Activated T-helper 9 cell treated with anti-CD3 and anti-CD28 coated beads, Interleukin-2, amount 50 U/mL, for 16 hours (primary cell): ENCODE measurements around the gene CSNK1D.

Experiments
- DNase-seq: peaks from one replicate; pipeline ENCODE4 v3.0.0-alpha.2; 2020; ENCODE audit warnings: low read depth

The CSNK1D gene

DNA sequence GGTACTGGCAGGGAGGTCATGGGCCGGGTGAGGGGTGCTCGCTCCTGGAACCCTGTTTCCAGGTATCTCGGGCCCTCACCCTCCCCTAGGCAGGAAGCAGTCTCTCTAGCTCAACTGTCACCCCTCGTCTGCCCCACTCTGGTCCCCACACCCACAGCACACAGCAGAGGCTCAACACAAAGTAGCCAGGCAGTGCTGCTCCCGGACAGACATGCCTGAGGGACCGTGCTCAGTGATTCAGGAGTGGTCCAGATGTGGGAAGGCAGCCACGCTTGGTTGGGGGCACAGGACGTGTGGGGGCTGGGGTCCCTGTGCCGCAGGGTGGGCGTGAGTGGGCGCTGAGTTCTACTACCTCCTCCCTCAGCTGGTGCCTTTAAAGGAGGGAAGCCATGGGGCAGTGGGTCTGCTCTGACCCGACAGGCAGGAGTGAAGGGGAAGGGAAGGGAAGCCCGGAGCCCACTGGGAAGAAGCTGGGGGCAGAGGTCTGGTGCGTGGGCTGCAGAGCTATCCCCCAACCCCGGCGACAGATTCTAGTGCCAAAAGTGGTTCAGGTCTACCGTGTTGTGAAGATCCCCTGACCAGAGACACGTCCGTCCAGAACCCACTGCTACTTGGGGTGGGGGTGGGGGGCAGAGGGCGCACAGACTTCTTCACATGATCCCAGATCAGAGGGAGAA lies 32.9 kb downstream of the CSNK1D start:
- no peak for DNase-seq

DNA sequence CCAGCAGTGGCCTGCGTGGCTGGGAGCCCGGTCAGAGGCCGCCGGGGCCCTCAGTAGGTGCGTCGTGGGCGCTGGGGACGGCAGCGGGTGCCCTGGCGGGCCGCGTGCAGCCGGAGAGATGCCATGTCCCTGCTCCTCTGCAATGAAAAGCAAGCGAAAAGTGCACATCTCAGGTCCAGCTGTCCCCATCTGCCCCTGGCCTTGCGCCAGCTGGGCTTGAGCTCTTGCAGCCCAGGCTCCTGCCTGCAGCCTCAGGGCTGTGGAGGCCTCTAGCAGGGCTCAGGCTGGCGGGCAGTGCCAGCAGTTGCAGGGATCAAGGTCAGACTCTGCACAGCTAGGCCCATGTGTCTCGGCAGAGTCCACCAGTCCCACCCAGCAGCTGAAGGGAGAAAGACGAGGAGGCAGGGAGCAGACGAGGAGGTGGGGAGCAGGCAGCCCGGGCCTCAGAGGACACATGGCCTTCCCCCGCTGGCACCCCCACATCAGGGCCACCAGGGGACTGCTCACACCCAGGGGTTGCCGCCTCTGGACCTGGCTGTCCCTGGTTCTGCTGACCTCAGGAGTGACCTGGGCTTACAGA lies 33.5 kb downstream of the CSNK1D start:
- DNase-seq: no peak

DNA sequence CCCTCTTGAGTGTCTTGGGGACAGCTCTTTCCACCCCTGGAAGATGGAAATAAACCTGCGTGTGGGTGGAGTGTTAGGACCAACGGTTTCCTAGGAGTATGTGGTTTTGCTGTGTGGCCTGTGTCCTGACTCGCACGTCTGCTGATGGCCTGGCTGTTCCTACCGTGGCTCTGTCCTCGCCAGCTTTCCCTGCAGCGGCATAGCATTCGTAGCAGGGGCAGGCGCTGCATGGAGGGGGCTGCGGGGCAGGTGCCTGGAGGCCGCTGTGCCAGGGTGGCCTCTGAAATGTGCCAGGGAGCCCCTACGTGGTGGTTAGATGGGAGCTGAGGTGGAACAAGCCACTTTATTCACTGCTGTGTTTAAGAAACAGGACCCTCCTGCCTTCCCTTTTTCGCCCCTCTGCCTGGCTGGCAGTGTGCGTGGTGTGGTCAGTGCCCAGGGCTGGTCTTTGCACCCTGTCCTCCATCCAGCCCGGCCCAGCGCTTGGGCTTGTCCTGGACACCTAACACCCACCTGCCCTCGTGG lies 34.0 kb downstream of the CSNK1D start:
- DNase-seq: no peak

DNA sequence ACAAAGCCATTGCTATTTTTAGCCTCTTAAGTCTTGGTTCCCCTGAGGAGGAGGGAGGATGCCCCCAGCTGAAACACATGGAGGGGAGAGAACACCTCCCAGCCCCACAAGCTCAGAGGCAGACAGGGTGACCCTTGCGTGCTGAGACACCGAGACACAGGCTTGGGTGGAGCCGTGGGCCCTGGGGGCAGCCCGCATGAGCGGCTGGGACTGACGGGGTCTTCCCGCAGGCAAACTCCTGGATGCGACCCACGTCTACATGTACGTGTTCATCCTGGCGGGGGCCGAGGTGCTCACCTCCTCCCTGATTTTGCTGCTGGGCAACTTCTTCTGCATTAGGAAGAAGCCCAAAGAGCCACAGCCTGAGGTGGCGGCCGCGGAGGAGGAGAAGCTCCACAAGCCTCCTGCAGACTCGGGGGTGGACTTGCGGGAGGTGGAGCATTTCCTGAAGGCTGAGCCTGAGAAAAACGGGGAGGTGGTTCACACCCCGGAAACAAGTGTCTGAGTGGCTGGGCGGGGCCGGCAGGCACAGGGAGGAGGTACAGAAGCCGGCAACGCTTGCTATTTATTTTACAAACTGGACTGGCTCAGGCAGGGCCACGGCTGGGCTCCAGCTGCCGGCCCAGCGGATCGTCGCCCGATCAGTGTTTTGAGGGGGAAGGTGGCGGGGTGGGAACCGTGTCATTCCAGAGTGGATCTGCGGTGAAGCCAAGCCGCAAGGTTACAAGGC lies 34.9 kb downstream of the CSNK1D start:
- peak; percentile 54 for DNase-seq

DNA sequence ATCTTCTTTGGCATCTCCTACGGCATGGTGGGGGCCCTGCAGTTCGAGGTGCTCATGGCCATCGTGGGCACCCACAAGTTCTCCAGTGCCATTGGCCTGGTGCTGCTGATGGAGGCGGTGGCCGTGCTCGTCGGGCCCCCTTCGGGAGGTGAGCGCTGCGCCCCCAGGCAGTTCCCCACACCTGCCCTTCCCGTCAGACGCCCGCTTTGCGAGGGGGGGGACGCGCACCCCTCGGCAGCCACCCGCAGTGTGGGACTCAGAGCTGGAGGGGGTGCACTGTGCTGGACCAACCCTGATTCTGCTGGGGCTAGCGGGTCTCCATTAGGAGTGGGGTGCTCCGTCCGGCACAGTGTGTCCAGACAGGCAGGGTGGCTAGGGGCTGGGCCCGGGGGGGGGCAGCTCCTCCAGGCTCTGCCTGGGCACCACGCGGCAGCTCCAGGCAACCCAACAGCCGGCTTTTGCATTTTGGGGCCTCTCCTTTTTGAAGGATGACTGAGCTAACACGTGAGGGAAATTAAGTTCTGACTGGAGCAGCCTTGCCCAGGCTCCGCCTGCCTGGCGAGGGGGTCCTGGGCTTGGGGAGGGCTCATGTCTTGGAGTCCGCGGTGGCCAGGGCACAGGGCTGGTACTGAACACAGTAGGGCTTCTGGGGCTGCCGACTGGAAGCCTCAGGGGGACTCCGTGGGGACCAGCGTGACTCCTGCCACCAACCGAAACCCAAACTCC lies 35.6 kb downstream of the CSNK1D start:
- DNase-seq: no peak

DNA sequence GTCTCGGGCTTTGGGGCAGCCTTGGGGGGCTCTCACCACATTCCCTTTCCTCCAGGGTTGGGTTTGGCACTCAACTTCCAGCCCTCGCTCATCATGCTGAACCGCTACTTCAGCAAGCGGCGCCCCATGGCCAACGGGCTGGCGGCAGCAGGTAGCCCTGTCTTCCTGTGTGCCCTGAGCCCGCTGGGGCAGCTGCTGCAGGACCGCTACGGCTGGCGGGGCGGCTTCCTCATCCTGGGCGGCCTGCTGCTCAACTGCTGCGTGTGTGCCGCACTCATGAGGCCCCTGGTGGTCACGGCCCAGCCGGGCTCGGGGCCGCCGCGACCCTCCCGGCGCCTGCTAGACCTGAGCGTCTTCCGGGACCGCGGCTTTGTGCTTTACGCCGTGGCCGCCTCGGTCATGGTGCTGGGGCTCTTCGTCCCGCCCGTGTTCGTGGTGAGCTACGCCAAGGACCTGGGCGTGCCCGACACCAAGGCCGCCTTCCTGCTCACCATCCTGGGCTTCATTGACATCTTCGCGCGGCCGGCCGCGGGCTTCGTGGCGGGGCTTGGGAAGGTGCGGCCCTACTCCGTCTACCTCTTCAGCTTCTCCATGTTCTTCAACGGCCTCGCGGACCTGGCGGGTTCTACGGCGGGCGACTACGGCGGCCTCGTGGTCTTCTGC lies 36.3 kb downstream of the CSNK1D start:
- no peak for DNase-seq

DNA sequence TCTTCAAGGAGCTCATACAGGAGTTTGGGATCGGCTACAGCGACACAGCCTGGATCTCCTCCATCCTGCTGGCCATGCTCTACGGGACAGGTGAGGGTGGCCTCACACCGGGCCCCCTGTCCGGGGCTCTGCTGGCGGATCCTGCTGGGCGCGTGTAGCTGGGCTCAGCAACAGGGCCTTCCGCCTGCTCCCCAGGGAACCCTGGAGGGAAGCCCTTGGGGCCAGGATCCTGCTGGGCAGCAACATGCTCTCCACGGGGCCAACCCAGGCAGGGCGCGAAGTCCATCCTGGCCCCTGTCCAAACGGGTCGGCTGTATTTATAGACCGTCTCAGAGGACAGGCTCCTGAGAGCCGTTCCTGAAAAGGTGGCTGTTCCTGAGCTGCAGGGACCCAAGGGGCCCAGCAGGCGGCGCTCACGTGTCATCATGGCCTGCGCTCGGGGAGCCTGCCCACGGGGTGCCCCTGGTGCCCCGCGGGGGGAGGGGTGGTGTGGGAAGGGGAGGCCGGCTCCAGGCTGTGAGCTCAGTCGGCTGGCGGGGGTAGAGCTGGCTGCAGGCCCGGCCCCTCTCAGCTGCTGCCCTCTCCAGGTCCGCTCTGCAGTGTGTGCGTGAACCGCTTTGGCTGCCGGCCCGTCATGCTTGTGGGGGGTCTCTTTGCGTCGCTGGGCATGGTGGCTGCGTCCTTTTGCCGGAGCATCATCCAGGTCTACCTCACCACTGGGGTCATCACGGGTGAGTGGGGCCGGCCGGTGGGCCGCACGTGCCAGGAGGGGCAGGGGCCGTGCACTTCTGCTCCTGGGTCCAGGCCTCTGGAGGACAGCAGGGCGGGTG lies 37.1 kb downstream of the CSNK1D start:
- peak; percentile 65 for DNase-seq

DNA sequence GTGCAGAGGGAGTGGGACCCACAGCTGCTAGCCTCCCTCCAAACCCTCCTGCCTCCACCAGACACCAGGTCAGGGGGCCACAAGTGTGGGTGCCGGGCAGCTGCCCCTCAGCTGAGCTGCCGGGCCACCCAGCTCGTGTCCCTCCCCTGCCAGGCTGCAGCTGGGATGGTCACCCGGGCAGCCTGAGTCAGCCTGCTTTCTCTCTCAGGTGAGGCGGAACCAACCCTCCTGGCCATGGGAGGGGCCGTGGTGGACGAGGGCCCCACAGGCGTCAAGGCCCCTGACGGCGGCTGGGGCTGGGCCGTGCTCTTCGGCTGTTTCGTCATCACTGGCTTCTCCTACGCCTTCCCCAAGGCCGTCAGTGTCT lies 37.7 kb downstream of the CSNK1D start:
- no peak for DNase-seq

DNA sequence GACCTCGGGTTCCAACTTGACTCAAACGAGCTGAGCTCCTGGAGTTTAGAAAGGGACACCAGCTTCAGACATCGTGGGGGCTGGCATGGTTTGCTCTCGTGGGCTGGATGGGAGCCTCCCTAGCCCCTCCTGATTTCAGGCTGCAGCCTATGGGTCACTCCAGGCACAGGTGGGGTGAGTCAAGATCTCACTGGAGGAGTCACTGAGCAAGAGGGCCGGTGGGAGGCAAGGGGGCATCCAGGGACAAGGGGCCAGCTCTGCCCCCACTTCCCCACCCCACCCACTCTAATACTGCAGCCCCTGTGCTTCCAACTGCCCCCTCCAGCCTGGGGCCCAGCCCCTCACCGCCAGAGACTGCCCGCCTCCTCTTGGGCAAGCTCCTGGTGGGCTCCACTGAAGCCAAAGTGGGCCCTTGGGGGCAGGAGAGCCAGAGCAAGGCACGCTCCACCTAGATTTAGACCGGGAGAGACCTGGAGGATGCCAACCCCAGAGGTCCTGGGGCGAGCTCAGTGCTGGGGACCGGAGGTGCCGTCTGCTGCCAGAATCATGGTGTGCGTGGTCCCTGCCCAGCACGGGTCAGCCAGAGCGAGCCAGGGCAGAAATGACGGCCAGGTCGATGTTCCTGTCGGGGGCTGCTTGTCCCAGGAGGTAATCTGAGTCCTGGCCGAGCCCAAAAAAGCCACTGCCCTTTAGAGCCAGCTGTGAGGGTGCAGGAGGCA lies 38.3 kb downstream of the CSNK1D start:
- DNase-seq: no peak

DNA sequence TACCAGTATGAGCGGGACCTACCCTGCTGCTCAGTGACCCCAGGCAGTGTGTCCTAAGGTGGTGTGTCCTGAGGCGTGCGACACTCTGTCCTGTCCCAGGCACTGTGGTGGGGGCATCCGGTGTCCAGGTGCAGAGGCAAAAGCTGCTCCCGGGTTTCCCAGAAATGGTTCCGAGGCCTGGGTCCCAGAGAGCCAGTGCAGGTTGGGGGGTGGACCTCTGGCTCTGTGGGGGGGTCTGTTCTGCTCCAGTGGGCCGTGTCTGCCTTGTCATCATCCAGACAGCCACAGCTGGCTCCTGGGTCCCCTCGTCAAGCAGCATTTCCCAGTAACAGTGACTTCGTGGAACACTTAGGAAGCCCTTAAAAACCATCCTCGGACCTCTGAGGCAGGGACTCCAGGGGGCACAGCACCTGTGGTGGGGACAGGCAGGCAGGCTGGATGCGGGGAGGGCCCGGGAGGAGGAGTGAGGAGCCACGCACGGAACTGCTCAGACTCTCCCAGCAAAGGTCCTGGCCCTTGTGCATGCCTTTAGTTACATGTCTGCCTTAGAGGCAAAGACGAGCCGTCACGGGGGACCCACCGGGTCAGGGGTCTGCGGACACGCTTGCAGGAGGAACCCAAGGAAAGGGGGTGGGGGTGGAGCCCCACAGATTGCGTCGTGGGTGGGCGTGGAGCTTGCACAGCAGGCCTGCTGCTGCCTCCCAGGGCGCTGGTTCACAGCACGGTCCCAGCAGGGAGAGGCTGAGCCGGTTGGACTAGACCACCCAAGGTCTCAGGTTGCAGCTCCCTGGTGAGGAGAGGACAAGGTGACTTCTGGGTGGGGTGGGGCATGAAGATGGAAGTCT lies 39.1 kb downstream of the CSNK1D start:
- DNase-seq: no peak

DNA sequence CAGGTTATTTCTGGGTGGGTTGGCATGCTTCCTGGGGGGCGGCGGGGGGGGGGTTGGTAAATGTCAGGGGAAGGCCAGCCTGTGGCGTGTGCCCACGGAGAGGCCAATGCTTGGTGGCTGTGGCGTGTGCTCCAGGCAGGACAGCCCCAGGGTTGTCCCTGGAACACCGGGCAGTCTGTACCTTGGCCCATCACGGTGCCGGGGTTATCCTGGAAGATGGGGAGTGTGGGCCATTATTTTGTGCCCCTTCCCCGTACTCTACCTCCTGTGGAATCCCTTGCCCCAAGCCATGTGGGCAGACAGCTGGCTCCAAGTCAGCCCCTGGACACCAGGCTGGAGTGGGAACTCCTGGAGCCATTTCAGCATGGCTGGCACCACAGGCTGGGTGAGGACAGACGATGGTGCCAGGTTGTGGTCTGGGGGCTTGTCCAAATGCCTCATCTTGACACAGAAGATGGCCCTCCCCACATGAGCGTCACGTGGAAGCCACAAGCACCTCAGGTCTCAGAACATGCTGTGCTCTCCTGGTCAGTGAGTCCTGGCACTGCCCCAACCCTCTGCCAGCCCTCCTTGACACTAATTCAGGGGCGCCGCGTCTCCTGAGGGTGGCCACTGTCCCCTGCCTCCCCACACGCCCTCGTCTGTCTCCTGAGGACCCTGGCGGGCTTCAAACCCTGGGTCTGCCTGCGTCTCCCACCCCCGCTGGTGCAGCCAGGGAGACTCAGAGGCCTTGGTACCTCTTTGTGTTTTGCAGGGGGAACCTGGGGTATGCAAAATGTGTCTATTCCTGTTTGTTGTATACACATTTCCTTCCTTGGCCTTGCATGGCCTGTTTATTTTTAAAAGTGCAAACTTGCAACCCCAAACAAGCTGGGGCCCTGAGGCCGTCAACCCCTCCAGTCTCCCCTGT lies 40.4 kb downstream of the CSNK1D start:
- no peak for DNase-seq

DNA sequence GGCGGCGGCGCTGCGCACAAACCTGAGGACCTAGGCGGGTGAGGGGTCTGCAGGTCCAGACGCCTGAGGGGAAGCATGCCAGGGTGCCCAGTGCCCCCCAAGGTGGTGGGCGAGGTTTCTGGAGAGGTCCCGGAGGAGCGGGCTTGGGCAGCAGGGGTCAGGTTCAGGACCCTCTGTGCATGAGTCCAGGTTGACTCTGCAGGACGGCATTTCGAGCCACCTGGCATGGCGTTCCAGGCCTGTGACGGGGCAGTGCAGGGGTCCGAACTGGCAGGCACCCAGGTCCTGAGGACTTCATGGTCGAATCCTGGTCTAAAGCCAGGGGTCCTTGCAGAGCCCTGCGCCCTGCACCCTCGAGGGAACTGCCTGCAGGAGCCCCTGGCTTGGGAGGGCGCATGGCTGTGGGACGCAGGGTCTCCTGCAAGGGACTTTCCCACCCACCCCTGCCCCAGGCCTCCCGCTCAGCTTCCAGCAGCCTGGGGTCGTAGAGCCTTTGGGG lies 41.1 kb downstream of the CSNK1D start:
- DNase-seq: no peak

DNA sequence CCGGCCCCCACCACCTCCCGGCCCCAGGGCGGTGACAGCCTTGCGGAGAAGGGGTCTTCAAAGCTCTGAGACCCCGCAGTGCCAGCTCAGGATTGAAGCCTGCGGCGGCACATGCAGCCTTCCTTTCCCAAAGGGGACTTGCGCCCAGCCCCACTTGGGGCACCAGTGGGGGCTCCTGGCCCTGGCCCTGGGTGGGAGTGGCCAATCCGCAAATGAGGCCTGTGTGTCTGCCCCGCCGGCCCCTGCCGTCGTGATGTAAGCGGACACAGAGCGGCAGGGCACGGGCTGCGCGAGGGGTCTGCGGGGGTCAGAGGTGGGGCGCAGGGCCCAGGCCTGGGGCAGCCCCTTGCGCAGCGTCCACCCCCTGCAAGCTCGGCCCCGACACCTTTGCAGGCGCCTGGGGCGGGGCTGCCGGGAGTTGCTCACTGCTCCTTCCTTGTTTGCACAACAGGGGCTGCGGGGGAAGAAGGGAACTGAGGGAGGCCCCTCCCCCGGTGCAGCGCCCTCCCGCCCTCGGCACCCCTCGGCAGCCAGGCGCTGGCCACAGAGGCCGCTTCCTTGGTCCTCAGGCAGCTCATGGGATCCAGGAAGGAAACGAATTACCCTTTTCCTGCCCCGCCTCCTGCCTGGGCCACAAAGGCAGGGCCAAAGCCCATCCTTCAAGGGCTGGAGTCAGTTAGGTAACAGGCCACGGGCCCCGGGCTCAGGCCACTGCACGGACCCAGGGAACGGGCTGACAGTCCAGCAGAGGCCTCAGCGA lies 41.8 kb downstream of the CSNK1D start:
- no peak for DNase-seq

DNA sequence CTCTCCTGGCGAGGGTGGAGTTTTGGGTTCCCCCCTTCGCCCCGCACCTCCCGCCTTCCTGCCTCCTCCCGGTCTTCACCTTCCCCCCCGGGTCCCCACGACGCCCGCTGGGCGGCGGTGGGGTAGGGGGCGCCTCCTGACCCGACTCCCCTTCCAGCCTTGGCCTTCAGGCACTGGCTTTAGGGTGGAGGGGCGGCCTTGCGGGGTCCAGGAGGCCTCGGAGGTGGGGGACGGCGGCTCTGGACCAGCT lies 42.3 kb downstream of the CSNK1D start:
- DNase-seq: no peak

DNA sequence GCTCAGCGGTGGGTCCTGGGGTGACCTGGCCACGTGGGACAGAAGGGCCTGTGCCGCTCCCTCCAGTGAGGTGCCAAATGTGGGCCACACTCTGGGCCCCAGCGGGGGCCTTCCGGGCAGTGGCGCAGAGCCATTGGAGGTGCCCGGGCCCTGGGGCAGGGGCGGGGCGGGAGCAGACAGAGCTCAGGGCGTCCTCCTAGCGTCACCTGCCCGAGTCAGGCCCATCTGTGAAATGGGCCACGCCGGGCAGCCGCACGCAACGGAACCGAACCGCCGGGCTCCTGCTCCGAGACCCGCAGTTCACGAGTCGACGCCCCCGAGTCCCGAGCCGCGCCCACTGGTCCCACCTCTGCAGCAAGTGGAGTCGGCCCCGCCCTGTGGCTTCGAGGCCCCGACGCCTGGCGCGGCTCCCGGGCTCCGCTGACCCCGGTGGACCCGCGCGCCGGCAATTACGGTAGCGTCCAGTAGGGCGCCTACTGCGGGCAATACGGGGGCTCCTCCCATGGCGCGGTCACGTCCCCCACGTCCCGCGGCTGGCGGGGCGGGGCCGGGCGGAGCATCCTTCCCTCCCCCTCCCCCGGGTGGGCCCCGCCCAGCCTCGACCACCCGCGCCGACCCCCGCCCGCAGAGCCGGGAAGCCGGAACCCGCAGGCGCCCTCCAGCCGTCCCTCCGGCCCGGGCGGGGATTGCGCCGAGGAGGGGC lies 42.7 kb downstream of the CSNK1D start:
- DNase-seq: peak; percentile 44

DNA sequence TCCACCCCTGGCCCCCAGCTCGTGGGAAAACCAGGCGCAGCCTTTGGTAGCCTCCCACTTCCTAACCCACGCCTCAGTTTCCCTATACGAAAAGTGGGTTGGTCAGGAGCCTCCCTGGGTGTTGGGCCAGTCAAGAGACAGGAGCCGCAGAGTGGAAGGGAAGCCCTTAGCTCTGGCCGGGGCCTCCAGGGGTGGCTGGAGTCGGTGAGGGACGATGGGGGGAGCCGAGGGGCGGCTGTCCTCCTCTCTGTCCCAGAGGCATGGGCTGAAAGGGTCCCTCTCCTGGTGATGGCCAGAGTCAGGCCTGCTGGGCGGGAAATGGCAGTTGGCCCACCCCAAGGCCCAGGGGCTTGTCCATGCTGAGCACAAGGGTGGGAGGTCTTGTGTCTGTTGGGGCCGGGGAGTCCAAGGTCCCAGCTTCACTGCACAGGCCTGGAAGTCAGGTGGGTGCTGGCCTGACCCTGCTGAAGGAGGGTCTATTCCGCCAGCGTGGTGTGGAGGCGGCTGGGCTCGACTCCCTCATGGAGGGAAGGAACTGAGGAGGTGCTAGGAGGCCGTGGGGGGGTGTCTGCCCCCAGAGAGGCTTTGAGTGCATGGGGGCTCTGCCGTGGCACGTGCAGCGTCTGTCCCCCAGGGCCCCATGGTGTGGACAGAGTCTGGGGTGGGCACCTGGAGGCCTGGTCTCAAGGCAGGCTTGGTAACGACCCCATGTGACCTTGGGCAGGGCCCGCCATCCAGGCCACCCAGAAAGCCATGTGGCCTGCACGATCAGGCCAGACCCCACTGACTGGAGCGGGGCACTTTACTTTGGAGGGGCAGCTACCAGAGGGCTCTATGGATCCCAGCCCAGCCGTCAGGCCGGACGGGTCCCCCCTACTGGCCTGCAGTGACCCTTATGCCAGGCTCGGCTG lies 43.5 kb downstream of the CSNK1D start:
- DNase-seq: no peak
